NCI-H187 treated with DMSO at 0.1 percent for 48 hours (cell line): ENCODE measurements around the gene FRMD6.
"Not testable (repeated sequence)": the region's sequence is repeated elsewhere in the genome, so short reads cannot be mapped to it uniquely, and the experiment has no call there.

Source experiments
- DNase-seq: peaks from one replicate; lab custom pipeline; 2025; lab: John Stamatoyannopoulos, UW

Gene FRMD6

DNA sequence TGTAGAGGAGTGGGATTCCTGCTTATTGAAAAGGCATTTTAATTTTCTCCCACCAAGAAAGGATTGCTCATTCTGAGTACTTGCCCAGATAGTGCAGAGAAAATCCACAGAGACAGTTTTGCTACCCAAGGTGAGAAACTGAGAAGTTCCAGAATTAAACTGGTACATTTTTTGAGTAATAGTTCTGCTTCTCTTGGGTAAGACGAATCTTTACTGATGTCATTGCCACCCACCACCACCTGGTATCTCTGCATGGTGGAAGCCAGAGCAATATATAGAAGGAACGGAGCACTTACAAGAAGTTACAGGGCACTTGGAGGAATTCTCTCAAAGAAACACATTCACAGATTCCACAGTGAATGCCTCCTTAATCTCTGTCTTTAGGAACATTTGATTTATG is 20.7 kb upstream of the FRMD6 start:
- no peak for DNase-seq

DNA sequence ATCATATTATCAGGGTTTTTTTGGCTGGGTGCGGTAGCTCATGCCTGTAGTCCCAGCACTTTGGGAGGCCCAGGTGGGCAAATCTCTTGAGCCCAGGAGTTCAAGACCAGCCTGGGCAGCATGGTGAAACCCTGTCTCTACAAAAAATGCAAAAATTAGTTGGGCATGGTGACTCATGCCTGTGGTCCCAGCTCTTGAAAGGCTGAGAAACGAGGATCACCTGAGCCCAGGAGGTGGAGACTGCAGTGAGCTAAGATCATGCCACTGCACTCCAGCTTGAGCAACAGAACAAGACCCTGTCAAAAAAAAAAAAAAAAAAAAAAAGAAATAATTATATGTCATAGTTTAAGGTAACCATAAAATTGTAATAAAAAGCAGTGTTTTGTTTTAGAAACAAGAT is 18.4 kb upstream of the FRMD6 start:
- DNase-seq, result not testable (repeated sequence)

DNA sequence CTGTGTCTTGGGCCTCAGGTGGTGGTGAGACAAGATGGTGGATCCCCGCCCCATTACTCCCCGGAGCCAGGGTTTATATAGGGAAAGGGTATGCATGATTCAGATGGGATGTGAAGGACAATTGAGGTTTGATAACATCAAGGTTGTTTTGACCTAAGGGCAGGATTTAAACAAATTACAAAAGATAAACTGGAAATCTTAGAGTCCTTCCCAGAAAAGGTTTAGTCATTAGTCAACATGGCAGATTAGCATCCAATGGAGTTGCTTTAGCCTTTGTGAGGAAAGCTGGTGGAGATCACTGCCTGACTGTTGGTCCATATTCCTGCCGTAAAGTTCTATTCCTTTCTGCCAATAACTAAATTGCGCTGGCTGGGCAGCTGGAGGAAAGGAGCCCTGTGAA is 15.6 kb upstream of the FRMD6 start:
- no peak for DNase-seq

DNA sequence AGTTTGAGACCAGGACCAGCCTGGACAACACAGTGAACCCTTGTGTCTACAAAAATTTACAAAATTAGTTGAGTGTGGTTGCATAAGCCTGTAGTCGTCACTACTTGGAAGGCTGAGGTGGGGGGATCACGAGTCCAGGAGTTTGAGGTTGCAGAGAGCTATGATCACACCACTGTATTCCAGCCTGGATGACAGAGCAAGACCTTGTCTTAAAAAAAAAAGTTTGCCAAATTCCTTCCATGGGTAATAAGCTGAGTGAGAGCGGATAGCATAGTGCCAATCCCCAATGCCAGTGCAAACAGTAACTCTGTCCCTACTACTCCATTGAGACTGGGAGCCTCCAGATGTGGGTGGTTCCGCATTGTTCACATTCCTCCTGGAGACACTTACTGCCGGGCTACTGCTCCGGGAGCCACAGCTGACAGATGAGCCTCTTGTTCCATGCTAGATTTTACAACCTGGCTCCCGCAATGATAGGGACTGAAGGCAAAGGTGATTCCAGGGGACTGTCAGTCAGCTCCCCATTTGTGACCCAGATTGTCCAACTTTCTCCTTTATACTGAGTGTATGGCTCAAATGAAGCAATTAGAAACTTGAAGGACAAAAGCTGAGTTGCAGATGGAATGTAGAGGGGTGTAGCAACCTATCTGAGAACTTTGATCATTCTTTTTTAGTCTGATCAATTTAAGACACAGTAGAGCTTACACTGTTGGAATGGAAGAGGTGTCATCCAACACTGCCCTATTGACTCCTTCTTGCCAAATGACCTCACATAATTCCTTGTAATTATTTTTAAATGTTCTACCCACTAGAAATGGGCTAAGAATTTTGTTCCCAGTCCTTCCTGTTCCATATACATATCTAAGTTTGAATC is 13.4 kb upstream of the FRMD6 start:
- DNase-seq, result no peak

DNA sequence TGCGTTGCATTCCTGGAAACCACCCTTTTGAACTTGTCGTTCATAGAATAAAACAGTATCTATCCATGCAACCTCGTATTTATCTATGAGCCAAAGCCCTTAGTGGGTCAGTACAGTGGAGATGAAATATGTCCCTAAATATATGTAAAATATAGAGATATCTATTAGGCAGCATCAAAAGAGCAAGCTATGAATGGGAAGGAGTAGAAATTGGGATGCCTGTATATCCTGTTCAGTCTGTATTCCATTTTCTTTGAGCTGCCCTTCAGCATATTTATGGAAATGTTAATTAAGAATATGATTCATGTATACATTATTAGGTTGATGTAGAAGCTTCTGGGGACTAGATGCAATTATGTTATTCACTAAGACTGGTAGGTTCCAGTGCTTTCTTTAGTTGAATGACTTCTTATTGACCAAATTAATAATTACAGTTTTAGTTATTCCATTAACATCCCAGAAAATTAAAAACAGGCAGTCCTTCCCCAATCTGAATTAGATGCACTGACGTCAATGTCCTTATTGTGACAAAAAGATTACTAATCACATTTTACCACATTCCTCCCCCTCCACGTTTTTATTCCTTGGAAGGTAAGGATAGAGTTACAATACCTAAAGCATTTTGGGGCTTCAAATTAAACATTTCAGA is 11.9 kb upstream of the FRMD6 start:
- no peak for DNase-seq

DNA sequence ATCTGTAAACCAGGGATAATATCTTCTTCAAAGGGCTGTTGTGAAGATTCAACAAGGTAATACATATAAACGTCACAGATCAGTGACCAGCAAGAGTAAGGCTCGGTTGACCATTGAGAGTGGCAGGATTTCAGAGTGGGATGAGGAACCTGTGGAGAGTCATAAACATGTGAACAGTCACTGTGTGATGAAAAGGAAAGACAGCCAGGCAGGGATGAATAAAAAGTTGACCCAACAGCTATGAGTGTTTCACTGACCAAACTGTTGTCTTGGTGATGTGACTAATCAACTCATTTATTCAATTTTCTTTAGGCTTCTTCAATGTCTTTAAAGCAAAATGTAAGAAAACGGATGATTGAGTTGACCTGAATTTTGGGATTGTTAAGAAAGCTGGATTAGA is 8.6 kb upstream of the FRMD6 start:
- no peak for DNase-seq

DNA sequence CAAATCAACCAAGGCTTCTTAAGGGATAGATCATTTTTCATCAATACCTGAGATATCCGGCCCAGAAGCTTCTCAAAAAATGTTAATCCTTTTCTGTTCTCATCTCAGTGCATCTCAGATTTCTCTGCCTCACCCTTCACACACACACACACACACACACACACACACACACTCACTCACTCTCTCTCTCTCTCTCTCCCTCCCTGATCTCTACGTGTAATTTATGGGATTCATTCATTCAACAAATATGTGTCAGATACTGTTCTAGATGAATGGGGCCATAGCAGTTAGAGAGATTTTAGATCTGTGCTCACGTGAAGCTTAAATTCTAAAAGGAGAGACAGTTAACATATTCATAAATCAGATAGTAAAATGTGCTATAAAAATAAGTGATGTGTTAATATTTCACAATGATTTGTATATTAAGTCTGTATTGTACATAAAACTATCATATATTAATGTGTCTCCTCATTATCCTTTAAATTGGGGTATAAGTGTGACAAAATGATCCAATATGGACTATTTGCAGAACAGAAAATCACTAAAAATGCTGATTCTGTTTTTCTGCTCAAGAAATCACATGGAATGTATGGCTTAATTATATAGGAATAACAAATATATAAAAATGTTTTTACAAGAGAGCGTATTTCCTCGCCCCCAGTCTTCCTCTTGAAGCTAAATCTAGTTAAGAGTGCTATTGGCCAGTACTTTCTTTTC is 7.3 kb upstream of the FRMD6 start:
- no peak for DNase-seq

DNA sequence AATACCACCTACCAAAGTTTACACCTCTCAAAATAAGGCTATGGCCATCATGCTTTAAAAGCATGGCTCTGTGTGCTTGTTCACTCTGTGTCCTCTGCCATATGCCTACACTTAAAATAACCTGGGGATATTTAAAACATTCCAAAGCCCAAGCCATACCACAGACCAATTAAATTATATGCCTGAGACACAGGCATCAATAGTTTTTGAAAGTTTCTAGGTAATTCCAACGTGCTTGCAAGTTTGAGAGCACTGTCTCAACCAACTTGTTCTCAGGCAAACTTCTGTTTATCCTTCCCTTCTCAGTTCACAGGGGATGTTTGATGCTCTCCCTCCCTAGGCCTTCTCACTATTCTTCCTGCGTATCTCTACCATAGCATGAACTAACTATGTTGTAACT is 3.4 kb upstream of the FRMD6 start:
- DNase-seq, result no peak

DNA sequence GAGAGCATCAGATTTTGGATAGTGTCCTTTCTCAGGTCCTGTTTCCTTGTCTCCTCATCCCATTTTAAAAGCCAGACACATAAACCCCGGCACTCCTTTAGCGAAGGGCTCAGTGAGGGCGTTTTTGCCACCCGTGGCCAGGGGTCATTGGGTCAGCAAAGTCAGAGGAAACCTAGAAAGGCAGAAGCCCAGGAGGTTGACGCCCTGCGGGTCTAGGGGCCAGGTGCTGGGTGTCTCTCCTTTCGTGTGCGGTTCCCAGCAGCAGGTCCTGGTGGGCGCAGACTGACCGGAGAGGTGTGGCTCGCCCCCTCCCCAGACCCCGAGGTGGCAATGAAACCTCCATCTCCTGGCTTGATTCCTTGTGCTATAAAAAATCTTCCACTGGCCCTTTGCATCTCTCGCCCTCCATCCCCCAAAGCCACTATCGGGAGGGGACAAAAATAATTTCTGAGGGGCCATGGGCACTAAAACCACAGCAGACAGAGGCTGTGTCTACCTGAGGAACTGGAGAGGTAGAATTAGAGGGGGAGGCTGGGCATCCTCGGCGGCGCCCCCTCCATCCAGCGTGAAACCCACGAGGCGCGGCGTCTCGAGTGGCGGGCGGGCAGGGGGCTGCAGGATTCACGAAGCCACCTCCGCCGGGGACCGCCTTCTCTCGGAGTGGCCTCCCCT is 858 bp upstream of the FRMD6 start:
- DNase-seq, result no peak

DNA sequence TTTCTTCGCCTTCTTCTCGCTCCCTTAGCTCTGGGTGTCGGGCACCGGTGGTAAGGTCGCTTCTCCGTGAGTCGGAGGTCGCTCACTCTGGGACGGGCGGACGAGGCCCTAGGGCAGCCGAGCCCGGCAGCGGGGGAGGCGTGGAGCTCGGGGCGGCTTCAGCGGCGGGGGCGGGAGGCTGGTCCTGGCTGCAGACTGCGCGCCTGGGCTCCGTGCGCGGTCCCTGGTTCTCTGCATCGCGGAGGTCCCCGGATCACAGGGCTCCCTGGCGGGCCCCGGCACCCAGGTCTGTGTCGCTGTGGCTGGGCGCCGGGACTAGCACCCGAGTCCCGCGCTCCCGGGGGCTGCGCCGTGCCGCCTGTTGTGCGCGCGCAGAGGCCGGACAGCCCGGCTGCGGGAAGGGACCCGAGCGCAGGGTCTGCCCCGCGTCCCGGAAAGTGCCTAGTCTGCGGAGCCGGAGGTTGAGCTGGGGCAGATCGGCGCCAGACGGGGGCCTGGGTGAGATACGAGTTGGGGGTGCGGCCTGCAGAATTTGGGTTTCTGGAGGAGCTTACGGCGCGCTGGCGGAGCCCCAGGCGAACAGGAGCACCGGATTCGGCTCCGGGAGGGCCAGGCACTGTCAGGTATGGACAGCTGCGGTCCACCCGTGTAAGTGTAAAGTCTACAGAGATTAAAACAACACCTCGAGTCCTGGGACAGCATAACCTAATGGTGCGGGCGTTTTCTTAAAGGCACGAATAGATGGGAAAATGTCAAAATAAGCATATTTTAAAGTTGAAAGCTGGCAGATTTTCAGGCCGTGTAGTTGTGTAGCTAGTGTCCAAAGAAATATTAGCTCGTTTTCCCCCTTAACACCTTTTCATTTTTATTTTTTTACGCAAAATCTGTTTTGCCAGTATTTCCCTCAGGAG is 713 bp downstream of the FRMD6 start:
- no peak for DNase-seq

DNA sequence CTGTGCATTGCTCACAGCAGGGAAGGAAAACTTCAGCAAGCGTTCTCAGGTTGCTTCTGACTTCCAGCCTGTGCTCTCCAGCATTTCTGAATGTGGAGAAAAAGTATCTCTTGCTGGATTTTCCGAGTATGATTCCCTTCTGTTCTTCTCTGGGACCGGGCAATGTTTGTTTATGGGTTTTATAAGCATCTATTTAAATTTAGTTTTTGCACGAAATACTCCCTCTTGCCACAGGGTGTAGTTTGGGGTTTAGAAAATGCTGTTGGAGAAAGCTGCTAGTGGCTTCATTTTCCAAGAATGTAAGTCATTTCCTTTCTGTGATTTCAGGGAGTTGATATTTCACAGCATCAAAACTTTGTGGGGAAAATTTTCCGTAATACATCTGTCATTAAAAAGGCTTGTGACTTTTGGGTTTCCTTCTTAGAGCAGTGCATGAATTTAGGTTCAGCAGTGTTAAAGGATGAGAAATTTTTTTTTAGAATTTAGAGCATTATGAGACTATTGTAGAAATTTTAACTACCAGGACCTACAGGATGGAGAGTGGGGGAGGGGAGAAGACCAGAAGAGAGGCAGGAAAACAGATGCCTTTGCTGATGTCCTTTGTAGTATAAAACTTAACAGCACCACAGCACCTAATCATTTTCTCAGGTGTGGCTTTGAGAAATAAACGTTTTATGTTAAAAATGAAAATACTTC is 1.5 kb downstream of the FRMD6 start:
- no peak for DNase-seq

DNA sequence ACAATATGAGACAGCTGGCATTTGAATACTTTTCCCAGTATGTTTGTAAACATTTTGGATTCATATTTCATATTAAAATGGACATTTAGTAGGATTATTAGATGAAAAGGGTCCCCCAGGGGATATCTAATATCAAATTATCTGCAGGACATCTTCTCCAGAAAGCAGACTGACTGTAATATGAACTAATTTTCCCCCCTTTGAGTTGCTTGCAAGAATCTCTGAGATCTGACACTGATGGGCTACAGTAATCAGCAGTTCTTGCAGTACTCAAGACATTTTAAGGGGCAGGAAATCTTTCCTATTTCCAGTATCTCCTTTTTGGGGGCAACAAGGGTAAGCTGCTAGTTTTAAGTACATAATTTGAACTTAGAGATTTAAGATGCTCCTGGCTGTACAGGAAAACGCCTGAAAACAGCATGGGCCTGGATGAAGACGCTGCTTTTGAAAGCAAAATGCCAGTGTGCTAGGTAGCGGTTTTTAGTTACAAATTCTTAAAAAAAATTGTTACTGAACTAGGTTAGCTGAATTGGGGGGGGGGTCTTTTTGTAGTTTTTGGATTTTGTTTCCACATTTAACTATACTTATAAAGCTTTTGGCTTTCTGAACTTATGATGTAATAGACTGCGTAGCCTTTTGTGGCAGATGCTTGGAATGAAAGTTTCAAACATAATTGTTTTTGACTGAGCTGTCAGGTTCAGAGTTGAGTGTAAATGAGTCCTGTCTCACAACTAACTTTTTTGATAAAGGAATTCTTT is 2.2 kb downstream of the FRMD6 start:
- no peak for DNase-seq

DNA sequence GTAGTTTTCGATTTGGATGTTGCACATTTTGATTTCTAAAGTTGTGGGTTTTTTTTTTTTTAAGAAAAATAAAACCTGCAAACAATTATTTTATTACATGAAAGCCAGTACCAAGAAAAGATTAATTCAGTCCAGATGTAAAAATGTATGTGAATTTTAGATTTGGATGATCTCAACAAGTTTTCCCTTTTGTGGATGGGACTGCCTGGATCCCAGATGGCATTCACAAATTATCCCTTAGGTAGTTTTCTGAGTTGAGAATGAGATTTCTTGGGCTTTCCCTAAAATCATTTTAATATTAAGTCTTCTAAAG is 2.8 kb downstream of the FRMD6 start:
- DNase-seq, result no peak

DNA sequence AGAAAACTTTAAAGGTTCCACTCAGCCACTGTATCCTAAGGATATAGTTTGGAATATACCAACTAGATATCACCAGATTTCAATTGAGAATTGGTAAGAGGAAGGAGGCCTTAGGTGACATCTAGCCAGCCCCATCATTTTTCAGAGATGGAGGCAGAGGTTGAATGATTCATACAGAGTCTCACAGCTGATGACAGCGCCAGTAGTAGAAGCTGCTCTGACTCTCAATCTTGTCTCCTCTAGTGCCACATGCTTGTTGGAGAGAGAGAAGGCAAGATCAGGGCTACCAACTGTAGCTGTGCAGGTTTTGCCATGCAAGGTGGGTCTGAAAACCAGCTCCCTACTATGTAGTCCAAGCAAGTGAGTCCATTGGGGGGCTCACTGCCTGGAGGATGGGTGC is 6.1 kb downstream of the FRMD6 start:
- no peak for DNase-seq

DNA sequence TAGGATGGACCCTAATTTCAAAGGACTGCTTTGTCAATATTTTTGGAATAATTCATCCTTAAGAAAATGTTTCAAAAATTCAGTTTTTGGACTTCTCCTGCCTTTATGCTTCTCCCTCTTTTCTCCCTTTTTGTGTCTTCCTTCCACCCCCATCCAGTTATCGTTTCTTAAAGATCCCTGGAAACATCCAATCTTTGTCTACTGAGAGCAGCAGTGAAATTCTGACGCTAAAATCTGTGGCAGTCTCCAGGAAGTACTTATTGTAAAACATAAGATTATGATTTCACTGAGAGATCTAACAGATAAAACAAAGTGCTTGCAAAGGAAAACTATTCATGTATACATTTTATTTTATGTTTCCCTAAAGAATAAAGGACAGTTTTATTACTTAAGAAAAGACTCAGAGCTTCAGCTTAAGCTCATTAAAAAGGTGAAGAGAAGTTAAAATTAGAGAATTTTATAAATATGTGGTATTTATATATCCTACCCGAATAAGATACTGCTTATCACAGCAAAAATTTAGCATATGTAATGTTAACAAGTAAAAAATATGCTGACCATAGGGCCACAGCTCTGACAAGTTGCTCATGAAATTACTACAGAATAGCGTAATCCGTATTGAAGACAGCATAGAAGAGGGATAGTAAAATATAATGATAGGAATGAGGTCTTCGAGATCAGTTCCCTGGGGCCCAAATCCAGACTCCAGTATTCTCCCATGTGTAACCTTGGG is 6.9 kb downstream of the FRMD6 start:
- DNase-seq, result no peak

DNA sequence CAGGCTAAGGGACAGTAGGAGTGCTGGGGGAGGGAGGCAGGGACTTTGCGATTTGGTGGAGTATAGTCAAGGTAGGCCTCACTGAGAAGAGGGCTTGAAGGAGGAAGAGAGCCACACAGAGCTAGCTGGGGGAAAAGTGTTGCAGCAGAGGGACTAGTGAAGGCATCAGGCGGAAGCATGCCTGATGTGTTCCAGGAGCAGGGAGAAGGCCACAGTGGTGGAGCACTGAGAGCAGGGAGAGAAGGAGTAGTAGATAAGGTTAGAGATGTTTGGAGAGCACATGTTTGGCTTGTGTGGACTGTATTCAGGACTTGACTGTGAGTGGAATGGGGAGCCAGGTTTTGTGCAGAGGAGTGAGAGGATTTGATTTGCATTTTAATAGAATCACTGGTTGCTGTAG is 9.0 kb downstream of the FRMD6 start:
- no peak for DNase-seq

DNA sequence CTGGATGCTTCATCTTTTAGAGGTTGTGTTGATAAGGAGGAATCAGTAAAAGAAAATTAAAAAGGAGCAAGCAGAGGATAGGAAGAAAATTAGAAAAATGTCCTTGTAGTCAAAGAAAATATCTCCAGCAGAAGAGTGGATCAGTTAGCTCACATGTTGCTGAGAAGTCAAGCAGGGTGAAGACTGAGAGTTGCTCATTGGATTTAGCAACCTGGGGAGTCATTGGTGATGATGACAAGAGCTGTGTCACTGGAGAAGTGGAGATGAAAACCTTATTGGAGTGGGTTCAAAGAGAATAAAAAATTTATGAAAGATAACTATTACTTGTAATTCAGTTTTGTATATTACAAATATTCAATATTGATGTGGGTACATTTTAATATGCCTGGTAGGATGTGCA is 9.8 kb downstream of the FRMD6 start:
- no peak for DNase-seq

DNA sequence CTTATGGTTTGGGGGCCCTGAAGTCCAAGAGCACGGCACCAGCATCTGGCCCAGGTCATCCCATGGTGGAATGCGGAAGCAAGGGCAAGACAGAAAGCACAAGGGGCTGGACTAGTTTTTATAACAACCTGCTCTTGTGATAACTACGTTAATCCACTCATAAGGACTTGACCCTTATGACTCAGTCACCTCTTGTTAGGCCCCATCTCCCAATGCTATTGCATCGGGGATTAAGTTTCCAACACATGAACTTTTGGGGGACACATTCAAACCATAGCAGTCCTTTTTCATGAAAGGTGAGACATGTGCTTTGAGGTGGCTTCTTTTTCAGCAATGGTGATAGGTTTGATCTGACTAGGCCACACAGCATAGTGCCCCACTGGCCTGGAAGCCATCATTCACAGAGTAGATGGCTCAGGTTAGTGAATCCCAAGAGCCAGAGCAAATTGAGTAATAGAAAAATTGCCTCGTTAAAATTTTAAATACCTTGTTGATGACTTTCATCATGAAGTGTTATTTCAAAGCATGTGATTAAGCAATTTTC is 12.1 kb downstream of the FRMD6 start:
- DNase-seq, result no peak

DNA sequence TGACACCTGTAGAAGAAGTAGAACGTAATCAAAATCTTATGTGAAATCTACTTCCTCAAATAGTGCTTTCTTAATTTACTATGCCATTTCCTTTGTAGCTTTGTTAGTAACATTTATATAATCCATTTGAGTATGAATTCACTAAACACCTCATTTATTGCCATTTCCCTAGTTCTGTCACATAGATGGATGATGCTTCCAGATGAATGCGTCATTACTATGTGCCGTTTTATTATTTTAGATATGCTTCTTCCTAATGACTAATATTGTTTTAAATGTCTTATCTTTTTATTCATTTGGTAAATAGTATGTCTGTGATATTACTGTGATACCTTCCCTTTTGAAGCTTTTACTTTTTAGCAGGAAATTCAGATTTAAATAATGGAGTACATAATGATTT is 14.4 kb downstream of the FRMD6 start:
- no peak for DNase-seq
